ENCODE measurements around the gene STAT6. TPM values are rescaled to one million over a fixed set of nuclear protein-coding genes. Genes with fewer than 3 reads are reported as not detected.

STAT6 gene
- total RNA-seq, 1 donor from 2014 or later, result 167 TPM

DNA sequence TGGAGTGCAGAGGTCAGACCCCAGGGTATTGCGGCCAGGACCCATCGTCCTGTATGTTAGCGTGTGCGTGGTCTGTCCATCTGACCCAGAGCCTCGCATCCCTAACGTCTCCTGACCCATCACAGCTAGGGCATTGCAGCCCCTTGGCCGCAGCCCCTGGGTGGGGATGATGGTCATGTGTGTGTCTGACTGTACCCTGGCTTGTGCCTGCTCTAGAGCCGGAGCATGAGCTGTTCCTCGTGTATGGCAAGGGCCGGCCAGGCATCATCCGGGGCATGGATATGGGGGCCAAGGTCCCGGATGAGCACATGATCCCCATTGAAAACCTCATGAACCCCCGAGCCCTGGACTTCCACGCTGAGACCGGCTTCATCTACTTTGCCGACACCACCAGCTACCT is 47.0 kb upstream of the STAT6 start:
- TF ChIP-seq, protein P1, sequence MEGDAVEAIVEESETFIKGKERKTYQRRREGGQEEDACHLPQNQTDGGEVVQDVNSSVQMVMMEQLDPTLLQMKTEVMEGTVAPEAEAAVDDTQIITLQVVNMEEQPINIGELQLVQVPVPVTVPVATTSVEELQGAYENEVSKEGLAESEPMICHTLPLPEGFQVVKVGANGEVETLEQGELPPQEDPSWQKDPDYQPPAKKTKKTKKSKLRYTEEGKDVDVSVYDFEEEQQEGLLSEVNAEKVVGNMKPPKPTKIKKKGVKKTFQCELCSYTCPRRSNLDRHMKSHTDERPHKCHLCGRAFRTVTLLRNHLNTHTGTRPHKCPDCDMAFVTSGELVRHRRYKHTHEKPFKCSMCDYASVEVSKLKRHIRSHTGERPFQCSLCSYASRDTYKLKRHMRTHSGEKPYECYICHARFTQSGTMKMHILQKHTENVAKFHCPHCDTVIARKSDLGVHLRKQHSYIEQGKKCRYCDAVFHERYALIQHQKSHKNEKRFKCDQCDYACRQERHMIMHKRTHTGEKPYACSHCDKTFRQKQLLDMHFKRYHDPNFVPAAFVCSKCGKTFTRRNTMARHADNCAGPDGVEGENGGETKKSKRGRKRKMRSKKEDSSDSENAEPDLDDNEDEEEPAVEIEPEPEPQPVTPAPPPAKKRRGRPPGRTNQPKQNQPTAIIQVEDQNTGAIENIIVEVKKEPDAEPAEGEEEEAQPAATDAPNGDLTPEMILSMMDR (IDR thresholded peaks at IDR 0.05; ENCODE audit: unreplicated experiment), result no peak
- no peak overlapping the region for H3K4me3 Mint-ChIP-seq
- peaks cover 68% of the 10 kb centered on the region for H3K36me3 Mint-ChIP-seq
- H3K27ac Mint-ChIP-seq, result no peak overlapping the region
- H3K27me3 Mint-ChIP-seq (ENCODE audit: low read depth), result no peaks in the 10 kb centered on the region
- DNase-seq (ENCODE audit: low spot score in 2 of 2, unreplicated experiment in 2 of 2), result no peak
- no peaks in the 10 kb centered on the region for H3K9me3 Mint-ChIP-seq
- peaks cover 7% of the 10 kb centered on the region for H3K4me1 Mint-ChIP-seq

DNA sequence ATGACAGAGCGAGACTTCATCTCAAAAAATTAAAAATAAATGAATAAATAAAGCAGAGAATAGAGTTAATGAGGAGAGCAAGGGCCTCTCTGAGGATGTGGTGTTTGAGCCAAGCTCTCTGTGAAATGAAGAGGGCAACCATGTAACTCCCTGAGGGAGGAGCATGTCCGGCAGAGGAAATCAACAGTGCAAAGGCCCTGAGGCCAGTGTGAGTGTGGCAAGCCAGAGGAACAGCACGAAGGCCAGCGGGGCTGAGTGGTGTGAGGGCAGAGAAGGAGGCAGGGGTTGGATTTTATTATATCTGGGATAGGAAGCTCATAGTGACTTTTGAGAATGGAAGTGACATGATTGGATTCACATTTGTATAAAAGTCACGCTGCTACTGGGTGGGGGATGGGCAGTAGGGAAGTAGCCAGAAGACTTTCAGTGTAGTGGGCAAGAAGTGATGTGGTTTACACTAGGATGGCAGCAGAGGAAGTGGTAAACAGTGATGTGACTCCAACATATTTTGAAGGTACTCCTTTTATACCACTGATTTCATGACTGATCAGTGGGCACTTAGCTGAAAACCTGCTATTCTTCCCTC is 46.5 kb upstream of the STAT6 start:
- no peak for DNase-seq (ENCODE audit: low spot score in 2 of 2, unreplicated experiment in 2 of 2)
- Mint-ChIP-seq H3K4me1 (peaks cover 7% of the 10 kb centered on the region), H3K27me3 (ENCODE audit: low read depth) (no peaks in the 10 kb centered on the region), H3K9me3 (no peaks in the 10 kb centered on the region), H3K36me3 (peaks cover 64% of the 10 kb centered on the region), H3K4me3 (no peak overlapping the region), H3K27ac (no peak overlapping the region)
- TF ChIP-seq, protein P1 (IDR thresholded peaks at IDR 0.05; ENCODE audit: unreplicated experiment), result no peak

DNA sequence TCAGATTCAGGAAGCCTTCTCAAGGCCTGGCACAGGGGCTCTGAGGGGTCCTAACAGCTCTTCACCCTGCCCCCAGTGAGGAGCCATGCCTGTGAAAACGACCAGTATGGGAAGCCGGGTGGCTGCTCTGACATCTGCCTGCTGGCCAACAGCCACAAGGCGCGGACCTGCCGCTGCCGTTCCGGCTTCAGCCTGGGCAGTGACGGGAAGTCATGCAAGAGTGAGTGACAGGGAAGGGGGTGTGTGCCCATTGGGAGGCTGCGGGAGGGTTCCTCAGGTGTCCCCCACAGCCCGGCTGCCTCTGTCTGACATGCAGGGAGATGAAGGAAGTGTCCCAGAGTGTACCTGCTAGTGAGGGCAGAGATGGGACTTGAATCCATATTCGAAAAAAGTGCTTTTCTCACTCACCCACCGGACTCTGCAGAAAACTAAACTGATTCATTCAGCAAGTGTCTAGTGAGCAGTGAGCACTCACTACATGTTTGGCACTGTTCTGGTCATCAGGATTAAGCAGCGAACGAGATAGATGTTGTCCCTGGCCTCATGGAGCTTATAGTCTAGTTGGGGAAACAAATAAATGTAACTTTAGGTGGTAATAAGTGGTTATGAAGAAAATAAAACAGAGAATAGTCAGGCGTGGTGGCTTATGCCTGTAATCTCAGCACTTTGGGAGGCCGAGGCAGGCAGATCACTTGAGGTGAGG is 45.7 kb upstream of the STAT6 start:
- H3K9me3 Mint-ChIP-seq, result no peaks in the 10 kb centered on the region
- peak overlapping the region; percentile 28 for H3K27ac Mint-ChIP-seq
- H3K4me3 Mint-ChIP-seq, result no peak overlapping the region
- no peak for DNase-seq (ENCODE audit: low spot score in 2 of 2, unreplicated experiment in 2 of 2)
- no peaks in the 10 kb centered on the region for H3K27me3 Mint-ChIP-seq (ENCODE audit: low read depth)
- H3K36me3 Mint-ChIP-seq, result peaks cover 56% of the 10 kb centered on the region
- TF ChIP-seq, protein P1 (IDR thresholded peaks at IDR 0.05; ENCODE audit: unreplicated experiment), result no peak
- peaks cover 9% of the 10 kb centered on the region for H3K4me1 Mint-ChIP-seq

DNA sequence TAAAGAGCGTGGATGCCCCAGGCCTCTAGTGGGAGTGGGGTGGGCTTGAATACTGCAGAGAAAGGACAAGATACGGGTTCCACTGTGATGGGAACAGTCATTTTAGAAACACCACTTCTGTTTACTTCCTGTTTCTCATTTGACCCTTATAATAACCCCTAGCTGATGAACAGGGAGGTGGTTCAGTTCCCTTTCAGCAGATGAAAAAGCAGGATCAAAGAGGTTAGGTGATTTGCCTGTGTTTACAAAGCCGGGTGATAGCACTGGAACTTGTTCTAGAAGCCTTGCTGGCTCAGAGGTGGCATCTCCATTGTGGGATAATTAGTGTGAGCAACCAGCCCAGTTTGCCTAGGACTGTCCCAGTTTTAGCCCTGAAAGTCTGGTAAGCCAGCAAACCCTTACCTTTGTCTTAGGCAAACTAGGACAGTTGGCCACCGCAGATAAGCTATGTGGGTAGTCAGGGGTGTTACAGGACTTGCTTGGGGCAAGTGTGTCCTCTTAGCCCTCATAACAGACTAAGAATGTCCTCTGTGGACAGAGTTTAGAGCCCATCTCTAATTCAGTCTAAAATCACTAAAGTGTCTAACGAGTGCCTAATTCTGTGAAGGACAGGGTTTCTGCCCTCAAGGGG is 43.8 kb upstream of the STAT6 start:
- H3K4me3 Mint-ChIP-seq, result no peak overlapping the region

DNA sequence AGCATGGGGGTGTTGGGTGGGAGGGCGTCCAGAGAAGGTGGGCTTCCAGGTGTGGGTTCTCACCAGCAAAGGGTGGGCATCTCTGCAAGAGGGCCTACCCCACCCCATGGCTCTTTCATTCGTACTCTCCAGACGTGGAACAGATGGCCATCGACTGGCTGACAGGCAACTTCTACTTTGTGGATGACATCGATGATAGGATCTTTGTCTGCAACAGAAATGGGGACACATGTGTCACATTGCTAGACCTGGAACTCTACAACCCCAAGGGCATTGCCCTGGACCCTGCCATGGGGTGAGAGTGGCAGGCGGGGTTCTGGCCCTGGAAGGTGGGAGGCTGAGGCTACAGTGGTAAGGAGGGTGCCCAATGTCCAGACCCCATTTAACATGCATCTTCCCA is 42.9 kb upstream of the STAT6 start:
- H3K27me3 Mint-ChIP-seq (ENCODE audit: low read depth), result no peaks in the 10 kb centered on the region

More for the DNA sequence above, 43.8 kb upstream of the STAT6 start:
- Mint-ChIP-seq H3K9me3 (no peaks in the 10 kb centered on the region), H3K36me3 (peaks cover 40% of the 10 kb centered on the region), H3K27ac (peak overlapping the region; percentile 72), H3K4me1 (peaks cover 16% of the 10 kb centered on the region), H3K27me3 (ENCODE audit: low read depth) (no peaks in the 10 kb centered on the region)
- no peak for DNase-seq (ENCODE audit: low spot score in 2 of 2, unreplicated experiment in 2 of 2)
- TF ChIP-seq, protein P1 (IDR thresholded peaks at IDR 0.05; ENCODE audit: unreplicated experiment), result no peak

More for the DNA sequence above, 42.9 kb upstream of the STAT6 start:
- Mint-ChIP-seq H3K27ac (no peak overlapping the region), H3K4me1 (peaks cover 24% of the 10 kb centered on the region), H3K4me3 (no peak overlapping the region), H3K9me3 (no peaks in the 10 kb centered on the region), H3K36me3 (peaks cover 42% of the 10 kb centered on the region)
- DNase-seq (ENCODE audit: low spot score in 2 of 2, unreplicated experiment in 2 of 2), result no peak
- TF ChIP-seq, protein P1 (IDR thresholded peaks at IDR 0.05; ENCODE audit: unreplicated experiment), result no peak

Data from mesothelial cell of epicardium (in vitro differentiated cells).